A549 (cell line): ENCODE measurements around the gene GFM1.

ENCODE experiments used
- CTCF ChIP-seq: fragments of >200 bp; sonication (Bioruptor Twin); formaldehyde crosslinking; IDR thresholded peaks from 3 replicates; pipeline ENCODE4 v1.5.1; 2016
- RFX5 ChIP-seq: fragments of 450-650 bp; IDR thresholded peaks from 2 replicates; pipeline ENCODE4 v1.7.1; 2014; ENCODE audit warnings: antibody characterized with exemption, mild to moderate bottlenecking, moderate library complexity
- SMC3 ChIP-seq: fragments of >200 bp; sonication (Bioruptor Twin); formaldehyde crosslinking; IDR thresholded peaks from 3 replicates; pipeline ENCODE4 v1.6.1; 2018; ENCODE audit warnings: inconsistent platforms

GRCh38 chr3:158703566-158703965, 59.2 kb downstream of the GFM1 start:
- TF ChIP-seq CTCF: no peak
- TF ChIP-seq RFX5: no peak
- no peak for TF ChIP-seq SMC3
